Kidney glomerular epithelial cell (primary cell): ENCODE measurements around the gene LCN12.
"Not testable (repeated sequence)": the region's sequence is repeated elsewhere in the genome, so short reads cannot be mapped to it uniquely, and the experiment has no call there.

Source experiments
- DNase-seq: peaks from one replicate; lab custom pipeline; 2025; lab: John Stamatoyannopoulos, UW

LCN12 gene

GRCh38 chr9:136991993-136992818 lies 40.1 kb downstream of the LCN12 start, which contains the start of gene PAXX:
TSS of gene PAXX (plus strand) at chr9:136992422. CDS start at chr9:136992444, 22 bp downstream.
- peak; percentile 67 for DNase-seq

DNA sequence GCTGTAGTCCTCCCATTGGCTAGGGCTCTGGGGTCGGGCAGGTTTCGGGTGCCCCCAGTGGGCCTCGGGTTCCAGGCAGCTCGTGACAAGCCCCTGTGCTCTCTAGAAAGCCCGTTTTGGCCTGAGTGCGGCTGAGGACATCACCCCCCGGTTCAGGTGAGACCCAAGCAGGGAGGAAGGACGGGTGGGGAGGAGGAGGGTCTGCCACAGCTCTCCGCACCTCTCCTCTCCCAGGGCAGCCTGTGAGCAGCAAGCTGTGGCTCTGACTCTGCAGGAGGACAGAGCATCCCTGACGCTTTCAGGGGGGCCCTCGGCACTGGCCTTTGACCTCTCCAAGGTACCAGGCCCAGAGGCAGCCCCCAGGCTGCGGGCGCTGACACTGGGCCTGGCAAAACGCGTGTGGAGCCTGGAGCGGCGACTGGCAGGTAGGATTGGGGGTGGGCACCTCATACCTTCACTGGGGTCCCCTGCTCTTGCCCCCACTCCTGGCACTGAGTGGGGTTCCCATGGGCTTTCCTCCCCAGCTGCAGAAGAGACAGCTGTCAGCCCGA lies 40.8 kb downstream of the LCN12 start:
- no peak for DNase-seq

GRCh38 chr9:136994180-136994887 lies 42.3 kb downstream of the LCN12 start:
- no peak for DNase-seq

DNA sequence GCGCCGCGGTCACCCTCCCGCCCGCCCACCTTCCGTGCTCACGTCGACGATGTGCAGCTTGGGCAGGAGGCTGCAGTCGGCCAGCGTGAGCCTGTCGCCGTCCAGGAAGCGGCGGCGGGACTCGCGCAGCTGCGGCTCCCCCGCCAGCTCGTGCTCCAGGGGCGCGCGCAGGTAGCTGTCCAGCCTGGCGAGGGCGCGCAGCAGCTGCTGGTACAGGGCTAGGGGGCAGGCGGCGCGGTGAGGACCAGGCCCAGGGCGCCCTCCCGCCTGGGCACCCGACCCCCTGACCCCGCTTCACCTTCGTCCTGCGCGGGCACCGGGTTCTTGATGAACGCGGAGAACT lies 42.8 kb downstream of the LCN12 start:
- DNase-seq: no peak

GRCh38 chr9:136995362-136995761 lies 43.3 kb downstream of the LCN12 start:
- DNase-seq: no peak

- no peak for DNase-seq
Observed at GRCh38 chr9:136995772-136996311, 43.8 kb downstream of the LCN12 start.

- no peak for DNase-seq
Observed at GRCh38 chr9:136996361-136997292, 44.6 kb downstream of the LCN12 start, which contains the start of gene CLIC3. TSS of gene CLIC3 (minus strand) at chr9:136996568. CDS start at chr9:136996543, 25 bp downstream.

GRCh38 chr9:136997371-136997770 lies 45.3 kb downstream of the LCN12 start:
- no peak for DNase-seq

DNA sequence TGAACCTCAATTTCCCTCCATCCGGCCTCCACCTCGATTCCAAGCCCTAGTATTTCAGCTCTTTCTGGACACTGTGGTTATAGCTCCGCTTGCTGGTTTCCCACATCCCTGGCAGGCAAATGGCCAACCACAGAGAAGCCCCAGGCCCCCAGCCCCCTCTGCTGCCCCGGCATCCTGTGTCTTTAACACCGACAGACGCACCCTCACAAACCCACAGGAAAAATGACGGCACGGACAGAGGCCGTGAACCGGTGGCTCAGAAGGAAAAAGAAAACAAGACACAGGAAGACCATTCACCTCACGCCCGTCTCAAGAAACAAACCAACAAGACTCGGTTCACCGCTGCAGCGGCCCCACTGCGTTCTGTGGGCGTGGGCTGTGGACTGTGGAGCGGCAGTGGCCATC lies 45.8 kb downstream of the LCN12 start:
- DNase-seq: no peak

DNA sequence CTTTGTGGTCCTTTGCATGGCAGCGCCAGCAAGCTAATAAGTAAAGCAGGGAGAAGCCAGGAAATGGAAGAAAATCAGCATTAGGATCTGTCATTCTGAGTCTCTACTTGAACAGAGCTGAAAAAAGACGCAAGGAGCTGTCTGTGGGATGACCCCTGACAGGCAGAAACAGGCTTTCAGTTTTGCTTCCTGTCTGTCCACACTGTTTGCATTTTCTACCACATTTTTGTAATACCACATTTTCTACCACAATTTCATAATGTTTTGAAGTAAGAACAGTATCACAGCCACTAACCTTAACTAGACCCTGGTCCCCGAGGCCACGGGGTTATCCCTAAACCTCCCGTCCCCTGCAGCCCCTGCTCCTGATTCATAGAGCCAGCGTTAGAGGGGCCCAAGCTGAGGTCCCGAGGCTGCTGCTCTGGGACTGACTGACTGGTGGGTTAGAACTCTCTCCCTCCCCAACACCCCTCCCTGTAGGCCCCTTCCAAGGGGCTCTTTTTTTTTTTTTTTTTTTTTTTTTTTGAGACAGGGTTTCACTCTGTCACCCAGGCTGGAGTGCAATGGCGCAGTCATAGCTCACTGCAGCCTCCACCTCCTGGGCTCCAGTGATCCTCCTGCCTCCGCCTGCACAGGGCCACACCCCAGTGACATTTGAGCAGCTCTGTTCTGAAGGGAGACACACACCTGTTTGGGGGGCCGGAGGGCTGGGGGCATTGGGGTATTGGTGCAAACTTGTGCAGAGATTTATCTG lies 48.3 kb downstream of the LCN12 start:
- DNase-seq: peak; percentile 16

- DNase-seq: no peak
Observed at GRCh38 chr9:137001857-137002645, 50.0 kb downstream of the LCN12 start.

DNA sequence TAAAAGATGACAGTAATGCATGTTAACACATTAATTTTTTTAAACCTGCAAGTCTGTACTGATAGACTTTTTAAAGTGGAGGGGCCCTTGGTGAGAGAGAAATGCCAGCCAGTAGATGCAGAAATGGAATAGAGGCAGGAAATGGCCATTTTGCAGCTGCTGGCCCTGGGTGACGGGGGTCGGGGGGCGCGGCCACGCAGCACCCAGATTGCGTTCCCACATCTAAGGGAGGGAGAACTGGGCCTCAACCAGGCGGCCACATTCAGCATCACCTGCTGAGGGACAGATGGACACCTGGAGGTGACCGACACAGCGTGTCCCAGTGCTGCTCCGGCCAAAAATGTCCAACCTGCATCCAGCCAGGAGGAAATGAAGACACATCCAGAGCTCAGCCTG lies 50.6 kb downstream of the LCN12 start:
- DNase-seq: no peak

DNA sequence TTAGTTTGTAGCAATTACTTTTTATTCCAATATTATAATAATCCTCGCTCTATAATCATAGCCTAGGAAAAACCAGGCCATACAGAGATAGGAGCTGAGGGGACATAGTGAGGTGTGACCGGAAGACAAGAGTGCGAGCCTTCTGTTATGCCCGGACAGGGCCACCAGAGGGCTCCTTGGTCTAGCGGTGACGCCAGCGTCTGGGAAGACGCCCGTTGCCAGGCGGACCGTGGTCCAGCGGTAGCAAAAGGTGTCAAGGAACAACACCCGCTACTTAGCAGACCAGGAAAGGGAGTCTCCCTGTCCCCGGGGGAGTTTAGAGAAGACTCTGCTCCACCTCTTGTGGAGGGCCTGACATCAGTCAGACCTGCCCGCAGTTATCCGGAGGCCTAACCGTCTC lies 52.2 kb downstream of the LCN12 start:
- not testable (repeated sequence) for DNase-seq
